ENCODE results near the gene GSDME. TPM values are rescaled to one million over a fixed set of nuclear protein-coding genes. Genes with fewer than 3 reads are reported as not detected.
A peak's percentile ranks its signal among the peaks of the same experiment; 100 is the strongest.

GSDME gene
- total and polyA plus RNA-seq, 9 donors: 14.3 to 37.0 (median 29.2) TPM

DNA sequence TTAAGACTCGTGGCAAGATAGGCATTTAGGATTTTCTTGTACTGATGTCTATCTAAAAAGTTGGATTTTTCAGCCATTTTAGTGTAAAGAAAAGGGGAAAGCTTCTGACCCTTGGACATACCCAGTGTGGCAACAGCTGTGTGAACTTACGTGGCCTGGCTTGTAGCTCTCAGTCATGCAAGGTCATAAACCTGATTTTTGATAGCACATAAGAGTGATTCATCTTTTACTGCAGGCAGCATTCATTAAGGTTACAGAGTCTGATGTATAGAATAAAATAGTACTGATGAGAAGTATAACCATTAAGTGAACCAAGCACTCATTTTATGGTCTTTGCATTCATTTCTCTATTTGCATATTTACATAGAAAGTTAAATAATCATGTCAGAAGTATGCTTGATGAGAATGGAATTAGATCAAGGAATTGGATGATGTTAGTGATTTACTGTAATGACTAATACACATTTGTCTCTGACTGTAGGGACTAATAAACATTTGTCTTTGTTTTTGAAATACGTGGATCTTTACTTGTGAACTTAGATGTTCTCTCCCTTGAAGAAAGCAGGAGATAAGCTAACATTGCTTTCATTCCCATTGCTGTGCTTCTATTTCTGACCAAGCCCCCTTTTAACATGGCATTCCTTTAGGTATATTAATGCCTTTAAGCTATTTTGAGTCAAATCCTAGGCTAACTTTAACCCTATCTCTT, 88.2 kb downstream of the GSDME start:
- Histone ChIP-seq H3K4me3 (no peak overlapping the region), H3K9me3 (no peaks in the 10 kb centered on the region), H3K27me3 (no peaks in the 10 kb centered on the region), H3K27ac (no peak overlapping the region), H3K36me3 (no peaks in the 10 kb centered on the region), H3K4me1 (ENCODE audit: insufficient read depth) (no peaks in the 10 kb centered on the region)
- no peak for TF ChIP-seq EP300 (IDR thresholded peaks at IDR 0.05)
- no peak for TF ChIP-seq CTCF (IDR thresholded peaks at IDR 0.05)
- no peak for TF ChIP-seq POLR2A (IDR thresholded peaks at IDR 0.05)
- 53 to 64% (median 54%) methylated on average over 3 of the region's 3 CpGs for WGBS, 3 donors
- intact Hi-C loops (cut with DNase I): no loop called here
- DNase-seq: no peak

GRCh38 chr7:24665564-24666294, 91.5 kb downstream of the GSDME start:
- H3K27me3 ChIP-seq: no peaks in the 10 kb centered on the region
- no peaks in the 10 kb centered on the region for H3K4me1 ChIP-seq (ENCODE audit: insufficient read depth)
- H3K36me3 ChIP-seq: no peaks in the 10 kb centered on the region
- DNase-seq: peak in 3 of 5 donors; percentile 11 to 50 (median 32)
- no peaks in the 10 kb centered on the region for H3K9me3 ChIP-seq
- no peak overlapping the region for H3K27ac ChIP-seq
- TF ChIP-seq EP300 (IDR thresholded peaks at IDR 0.05) (no peak), CTCF (IDR thresholded peaks at IDR 0.05) (peak; percentile 38 to 71 (median 57))
- intact Hi-C loops (cut with DNase I): no loop called here
- WGBS, 3 donors: 27 to 31% (median 27%) methylated on average over 4 of the region's 4 CpGs
- H3K4me3 ChIP-seq: no peak overlapping the region

- intact Hi-C loops (cut with DNase I): no loop called here
- no peaks in the 10 kb centered on the region for H3K9me3 ChIP-seq
- H3K4me3 ChIP-seq: no peak overlapping the region
- no peak for DNase-seq
- H3K27ac ChIP-seq: no peak overlapping the region
- WGBS, 3 donors: 62 to 81% (median 67%) methylated on average over 2 of the region's 2 CpGs
- H3K27me3 ChIP-seq: no peaks in the 10 kb centered on the region
- H3K4me1 ChIP-seq (ENCODE audit: insufficient read depth): no peaks in the 10 kb centered on the region
- TF ChIP-seq CTCF (IDR thresholded peaks at IDR 0.05) (no peak), EP300 (IDR thresholded peaks at IDR 0.05) (no peak), POLR2A (IDR thresholded peaks at IDR 0.05) (no peak)
- no peaks in the 10 kb centered on the region for H3K36me3 ChIP-seq
These were observed 96.7 kb downstream of the GSDME start for GRCh38 chr7:24660546-24660945.

DNA sequence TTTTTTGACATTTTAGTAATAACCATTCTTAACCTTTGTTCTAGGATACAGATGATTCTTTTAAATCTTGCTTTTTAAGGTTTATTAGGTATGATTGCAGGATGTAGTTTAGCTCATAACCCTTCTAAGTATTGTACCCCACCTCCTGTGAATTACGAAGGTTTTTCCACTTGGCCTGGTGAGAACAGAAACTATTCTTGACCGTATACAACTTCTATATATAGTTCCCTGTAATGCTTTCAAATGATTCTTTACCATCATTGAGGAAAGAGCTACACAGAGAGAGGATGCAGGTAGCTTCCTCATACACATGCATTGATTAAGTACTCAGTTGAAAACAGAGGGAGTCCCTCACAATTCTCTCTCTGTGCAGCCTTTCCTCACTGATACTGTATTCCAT, 97.8 kb downstream of the GSDME start:
- no peak for DNase-seq
- H3K27ac ChIP-seq: no peak overlapping the region
- no peak overlapping the region for H3K4me3 ChIP-seq
- no peak for TF ChIP-seq POLR2A (IDR thresholded peaks at IDR 0.05)
- H3K27me3 ChIP-seq: no peaks in the 10 kb centered on the region
- no peaks in the 10 kb centered on the region for H3K36me3 ChIP-seq
- H3K4me1 ChIP-seq (ENCODE audit: insufficient read depth): no peaks in the 10 kb centered on the region
- intact Hi-C loops (cut with DNase I): loop anchor here in 1 of 4 donors (10.0 kb wide), 2 partner anchors 85 to 245 kb away; partner anchors contain the start of gene PALS2
- no peaks in the 10 kb centered on the region for H3K9me3 ChIP-seq
- WGBS, 3 donors: 91 to 97% (median 95%) methylated on average over 2 of the region's 2 CpGs

GRCh38 chr7:24657980-24658379, 99.3 kb downstream of the GSDME start:
- DNase-seq: no peak
- Histone ChIP-seq H3K4me1 (ENCODE audit: insufficient read depth) (no peaks in the 10 kb centered on the region), H3K4me3 (no peak overlapping the region), H3K27ac (no peak overlapping the region), H3K36me3 (no peaks in the 10 kb centered on the region), H3K9me3 (no peaks in the 10 kb centered on the region), H3K27me3 (no peaks in the 10 kb centered on the region)
- TF ChIP-seq CTCF (IDR thresholded peaks at IDR 0.05) (no peak), POLR2A (IDR thresholded peaks at IDR 0.05) (no peak), EP300 (IDR thresholded peaks at IDR 0.05) (no peak)
- intact Hi-C loops (cut with DNase I): loop anchor here in 1 of 4 donors (10.0 kb wide), 2 partner anchors 83 to 243 kb away; partner anchors contain the start of gene PALS2
